ENCODE measurements around the gene GPR35.
"Not testable (repeated sequence)": the region's sequence is repeated elsewhere in the genome, so short reads cannot be mapped to it uniquely, and the experiment has no call there.

GRCh38 chr2:240674461-240675184 lies 49.3 kb downstream of the GPR35 start:
- not testable (repeated sequence) for TF ChIP-seq POLR2A (IDR thresholded peaks at IDR 0.05); CTCF (IDR thresholded peaks at IDR 0.05 in 4 of 5, conservative IDR thresholded peaks at IDR 0.05 in 1 of 5)

All from gastrocnemius medialis (tissue), 4 donors.